Ishikawa (cell line): ENCODE data around the gene MED17.

Experiments
- CEBPB ChIP-seq: IDR thresholded peaks from 2 replicates; pipeline ENCODE4 v1.6.1; 2012
- CREB1 ChIP-seq: IDR thresholded peaks from 2 replicates; pipeline ENCODE4 v1.6.1; 2012; ENCODE audit warnings: low read depth
- EGR1 ChIP-seq: IDR thresholded peaks from 2 replicates; pipeline ENCODE4 v1.6.1; 2012
- EP300 ChIP-seq: IDR thresholded peaks from 2 replicates; pipeline ENCODE4 v1.6.1; 2012; ENCODE audit warnings: borderline replicate concordance
- FOXM1 ChIP-seq: IDR thresholded peaks from 2 replicates; pipeline ENCODE4 v1.6.1; 2012; ENCODE audit warnings: low read depth, borderline replicate concordance
- MAX ChIP-seq: IDR thresholded peaks from 2 replicates; pipeline ENCODE4 v1.6.1; 2012
- NFIC ChIP-seq: IDR thresholded peaks from 2 replicates; pipeline ENCODE4 v1.6.1; 2012
- RAD21 ChIP-seq: IDR thresholded peaks from 2 replicates; pipeline ENCODE4 v1.6.1; 2012; ENCODE audit warnings: low read depth
- REST ChIP-seq: IDR thresholded peaks from 2 replicates; pipeline ENCODE4 v1.6.1; 2012; ENCODE audit warnings: low read depth, mild to moderate bottlenecking
- TAF1 ChIP-seq: IDR thresholded peaks from 2 replicates; pipeline ENCODE4 v1.6.1; 2012; ENCODE audit warnings: low read depth, mild to moderate bottlenecking
- TCF12 ChIP-seq: IDR thresholded peaks from 2 replicates; pipeline ENCODE4 v1.6.1; 2012; ENCODE audit warnings: low read depth
- TEAD4 ChIP-seq: IDR thresholded peaks from 2 replicates; pipeline ENCODE4 v1.6.1; 2012
- USF1 ChIP-seq: IDR thresholded peaks from 2 replicates; pipeline ENCODE4 v1.6.1; 2012
- YY1 ChIP-seq: IDR thresholded peaks from 2 replicates; pipeline ENCODE4 v1.6.1; 2012; ENCODE audit warnings: low read depth
- ZBTB7A ChIP-seq: IDR thresholded peaks from 2 replicates; pipeline ENCODE4 v1.6.1; 2012; ENCODE audit warnings: low read depth

The MED17 gene

GRCh38 chr11:93832780-93833179 is 48.7 kb downstream of the MED17 start:
- TF ChIP-seq YY1 (no peak), NFIC (no peak), TAF1 (no peak), RAD21 (no peak), FOXM1 (no peak), TCF12 (no peak), EP300 (no peak), ZBTB7A (no peak)

- TF ChIP-seq TEAD4 (no peak), MAX (no peak), RAD21 (no peak), TAF1 (no peak), EGR1 (no peak), CREB1 (no peak), NFIC (no peak), ZBTB7A (no peak), YY1 (no peak), USF1 (no peak), CEBPB (no peak)
Observed at GRCh38 chr11:93838967-93839366, 54.9 kb downstream of the MED17 start.

GRCh38 chr11:93840180-93840579 is 56.1 kb downstream of the MED17 start:
- TF ChIP-seq TAF1 (no peak), YY1 (no peak), TEAD4 (no peak), USF1 (no peak), MAX (no peak), CEBPB (no peak), NFIC (no peak), EGR1 (no peak), TCF12 (no peak), CREB1 (no peak), FOXM1 (no peak), RAD21 (no peak), ZBTB7A (no peak), REST (no peak)

GRCh38 chr11:93840981-93841380 is 56.9 kb downstream of the MED17 start:
- no peak for TF ChIP-seq FOXM1
- no peak for TF ChIP-seq TEAD4
- no peak for TF ChIP-seq MAX
- TF ChIP-seq USF1: no peak
- TF ChIP-seq NFIC: no peak
- TF ChIP-seq TCF12: no peak
- TF ChIP-seq CREB1: no peak
- no peak for TF ChIP-seq CEBPB
- no peak for TF ChIP-seq YY1
- no peak for TF ChIP-seq RAD21
- TF ChIP-seq EP300: no peak
- no peak for TF ChIP-seq ZBTB7A

GRCh38 chr11:93841446-93841845 is 57.4 kb downstream of the MED17 start:
- TF ChIP-seq CREB1: no peak
- no peak for TF ChIP-seq EGR1
- no peak for TF ChIP-seq EP300
- TF ChIP-seq RAD21: no peak
- no peak for TF ChIP-seq CEBPB
- no peak for TF ChIP-seq USF1
- no peak for TF ChIP-seq NFIC
- TF ChIP-seq MAX: no peak
- no peak for TF ChIP-seq REST
- TF ChIP-seq TEAD4: no peak
